Measurements from ENCODE around the gene MATCAP1. TPM values are rescaled to one million over a fixed set of nuclear protein-coding genes. Genes with fewer than 3 reads are reported as not detected.

The MATCAP1 gene
- total and polyA plus RNA-seq, 12 donors = 12.6 to 237 (median 49.8) TPM

- Histone ChIP-seq H3K27me3 (no peaks in the 10 kb centered on the region), H3K36me3 (replicated peaks in 1 of 2) (peaks cover 0 to 47% of the 10 kb centered on the region in 2 donors), H3K4me3 (no peak overlapping the region), H3K27ac (no peak overlapping the region), H3K9me3 (replicated peaks in 1 of 3) (no peaks in the 10 kb centered on the region), H3K4me1 (replicated peaks in 1 of 2) (peaks cover 0 to 6% of the 10 kb centered on the region in 2 donors)
- TF ChIP-seq, protein P1, sequence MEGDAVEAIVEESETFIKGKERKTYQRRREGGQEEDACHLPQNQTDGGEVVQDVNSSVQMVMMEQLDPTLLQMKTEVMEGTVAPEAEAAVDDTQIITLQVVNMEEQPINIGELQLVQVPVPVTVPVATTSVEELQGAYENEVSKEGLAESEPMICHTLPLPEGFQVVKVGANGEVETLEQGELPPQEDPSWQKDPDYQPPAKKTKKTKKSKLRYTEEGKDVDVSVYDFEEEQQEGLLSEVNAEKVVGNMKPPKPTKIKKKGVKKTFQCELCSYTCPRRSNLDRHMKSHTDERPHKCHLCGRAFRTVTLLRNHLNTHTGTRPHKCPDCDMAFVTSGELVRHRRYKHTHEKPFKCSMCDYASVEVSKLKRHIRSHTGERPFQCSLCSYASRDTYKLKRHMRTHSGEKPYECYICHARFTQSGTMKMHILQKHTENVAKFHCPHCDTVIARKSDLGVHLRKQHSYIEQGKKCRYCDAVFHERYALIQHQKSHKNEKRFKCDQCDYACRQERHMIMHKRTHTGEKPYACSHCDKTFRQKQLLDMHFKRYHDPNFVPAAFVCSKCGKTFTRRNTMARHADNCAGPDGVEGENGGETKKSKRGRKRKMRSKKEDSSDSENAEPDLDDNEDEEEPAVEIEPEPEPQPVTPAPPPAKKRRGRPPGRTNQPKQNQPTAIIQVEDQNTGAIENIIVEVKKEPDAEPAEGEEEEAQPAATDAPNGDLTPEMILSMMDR (IDR thresholded peaks at IDR 0.05) = no peak
- TF ChIP-seq POLR2A (IDR thresholded peaks at IDR 0.05) = no peak
- DNase-seq = no peak
- intact Hi-C loops (cut with DNase I) = no loop called here
- 83 to 93% (median 90%) methylated on average over 6 to 11 of the region's 11 CpGs for WGBS, 4 donors
Observed at GRCh38 chr16:67148656-67149275, 35.0 kb downstream of the MATCAP1 start.

DNA sequence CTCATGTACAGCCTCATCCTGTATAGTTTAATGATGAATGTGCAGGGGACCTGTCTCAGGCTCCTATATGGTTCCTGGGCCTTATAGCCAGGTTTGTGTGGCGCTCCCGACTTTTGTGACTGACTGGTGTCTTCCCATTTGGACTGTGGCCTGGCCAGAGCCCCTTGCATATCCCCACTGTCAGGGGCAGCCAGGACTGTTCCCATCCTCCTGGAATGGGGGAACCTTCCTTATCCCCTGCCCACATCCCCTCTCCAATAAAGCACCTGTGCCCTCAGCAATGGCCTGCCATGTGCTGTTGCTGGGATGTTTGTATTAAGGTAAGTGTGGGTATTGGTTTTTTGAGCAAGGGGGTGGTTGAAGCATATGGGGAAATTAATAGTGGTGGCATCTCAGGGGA, 35.5 kb downstream of the MATCAP1 start:
- no peak for DNase-seq
- WGBS, 4 donors = 88 to 96% (median 91%) methylated on average over 2 of the region's 2 CpGs
- TF ChIP-seq, protein P1 (IDR thresholded peaks at IDR 0.05) = no peak
- no peak for TF ChIP-seq POLR2A (IDR thresholded peaks at IDR 0.05)
- Histone ChIP-seq H3K9me3 (replicated peaks in 1 of 3) (no peaks in the 10 kb centered on the region), H3K27ac (no peak overlapping the region), H3K27me3 (no peaks in the 10 kb centered on the region), H3K4me1 (replicated peaks in 1 of 2) (peaks cover 0 to 6% of the 10 kb centered on the region in 2 donors), H3K36me3 (replicated peaks in 1 of 2) (peaks cover 0 to 53% of the 10 kb centered on the region in 2 donors), H3K4me3 (no peak overlapping the region)
- intact Hi-C loops (cut with DNase I) = no loop called here

GRCh38 chr16:67147437-67148140, 36.2 kb downstream of the MATCAP1 start:
- peaks cover 0 to 59% of the 10 kb centered on the region in 2 donors for H3K36me3 ChIP-seq (replicated peaks in 1 of 2)
- no peaks in the 10 kb centered on the region for H3K9me3 ChIP-seq (replicated peaks in 1 of 3)
- no peak overlapping the region for H3K27ac ChIP-seq
- no peaks in the 10 kb centered on the region for H3K27me3 ChIP-seq
- peaks cover 0 to 6% of the 10 kb centered on the region in 2 donors for H3K4me1 ChIP-seq (replicated peaks in 1 of 2)
- no peak overlapping the region for H3K4me3 ChIP-seq
- intact Hi-C loops (cut with DNase I) = loop anchor here in 1 of 2 donors (2.0 kb wide), 1 partner anchor 169 kb away; no protein-coding TSS in a partner anchor
- DNase-seq = no peak
- TF ChIP-seq, protein P1 (IDR thresholded peaks at IDR 0.05) = no peak
- TF ChIP-seq POLR2A (IDR thresholded peaks at IDR 0.05) = no peak
- WGBS, 4 donors = 87 to 98% (median 94%) methylated on average over 3 to 4 of the region's 4 CpGs

GRCh38 chr16:67146523-67147357, 37.0 kb downstream of the MATCAP1 start:
- peaks cover 0 to 67% of the 10 kb centered on the region in 2 donors for H3K36me3 ChIP-seq (replicated peaks in 1 of 2)
- intact Hi-C loops (cut with DNase I) = loop anchor here in 1 of 2 donors (2.0 kb wide), 1 partner anchor 168 kb away; no protein-coding TSS in a partner anchor

More at GRCh38 chr16:67146523-67147357, 37.0 kb downstream of the MATCAP1 start:
- Histone ChIP-seq H3K9me3 (replicated peaks in 1 of 3) (no peaks in the 10 kb centered on the region), H3K27me3 (no peaks in the 10 kb centered on the region), H3K27ac (no peak overlapping the region), H3K4me1 (replicated peaks in 1 of 2) (peaks cover 0 to 6% of the 10 kb centered on the region in 2 donors), H3K4me3 (no peak overlapping the region)
- WGBS, 4 donors = 86 to 91% (median 88%) methylated on average over 5 to 7 of the region's 7 CpGs
- TF ChIP-seq, protein P1 (IDR thresholded peaks at IDR 0.05) = no peak
- TF ChIP-seq POLR2A (IDR thresholded peaks at IDR 0.05) = no peak
- DNase-seq = no peak
